HG02623 (cell line): ENCODE results near the gene PHLPP2.

Experiments
- ATAC-seq: cut with Tn5 transposase; IDR thresholded peaks from one replicate; pipeline ENCODE4 v1.9.1; 2021; ENCODE audit warnings: moderate library complexity; ENCODE audit not compliant: unreplicated experiment

The PHLPP2 gene, protein sequence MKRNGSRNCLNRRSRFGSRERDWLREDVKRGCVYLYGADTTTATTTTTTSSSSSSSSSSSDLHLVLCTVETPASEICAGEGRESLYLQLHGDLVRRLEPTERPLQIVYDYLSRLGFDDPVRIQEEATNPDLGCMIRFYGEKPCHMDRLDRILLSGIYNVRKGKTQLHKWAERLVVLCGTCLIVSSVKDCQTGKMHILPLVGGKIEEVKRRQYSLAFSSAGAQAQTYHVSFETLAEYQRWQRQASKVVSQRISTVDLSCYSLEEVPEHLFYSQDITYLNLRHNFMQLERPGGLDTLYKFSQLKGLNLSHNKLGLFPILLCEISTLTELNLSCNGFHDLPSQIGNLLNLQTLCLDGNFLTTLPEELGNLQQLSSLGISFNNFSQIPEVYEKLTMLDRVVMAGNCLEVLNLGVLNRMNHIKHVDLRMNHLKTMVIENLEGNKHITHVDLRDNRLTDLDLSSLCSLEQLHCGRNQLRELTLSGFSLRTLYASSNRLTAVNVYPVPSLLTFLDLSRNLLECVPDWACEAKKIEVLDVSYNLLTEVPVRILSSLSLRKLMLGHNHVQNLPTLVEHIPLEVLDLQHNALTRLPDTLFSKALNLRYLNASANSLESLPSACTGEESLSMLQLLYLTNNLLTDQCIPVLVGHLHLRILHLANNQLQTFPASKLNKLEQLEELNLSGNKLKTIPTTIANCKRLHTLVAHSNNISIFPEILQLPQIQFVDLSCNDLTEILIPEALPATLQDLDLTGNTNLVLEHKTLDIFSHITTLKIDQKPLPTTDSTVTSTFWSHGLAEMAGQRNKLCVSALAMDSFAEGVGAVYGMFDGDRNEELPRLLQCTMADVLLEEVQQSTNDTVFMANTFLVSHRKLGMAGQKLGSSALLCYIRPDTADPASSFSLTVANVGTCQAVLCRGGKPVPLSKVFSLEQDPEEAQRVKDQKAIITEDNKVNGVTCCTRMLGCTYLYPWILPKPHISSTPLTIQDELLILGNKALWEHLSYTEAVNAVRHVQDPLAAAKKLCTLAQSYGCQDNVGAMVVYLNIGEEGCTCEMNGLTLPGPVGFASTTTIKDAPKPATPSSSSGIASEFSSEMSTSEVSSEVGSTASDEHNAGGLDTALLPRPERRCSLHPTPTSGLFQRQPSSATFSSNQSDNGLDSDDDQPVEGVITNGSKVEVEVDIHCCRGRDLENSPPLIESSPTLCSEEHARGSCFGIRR (N-terminal part only)

GRCh38 chr16:71724320-71724751 is at the start of gene PHLPP2:
TSS of gene PHLPP2 (minus strand) at chr16:71724701. CDS start at chr16:71714795, 9,906 bp downstream.
- no peak for ATAC-seq

DNA sequence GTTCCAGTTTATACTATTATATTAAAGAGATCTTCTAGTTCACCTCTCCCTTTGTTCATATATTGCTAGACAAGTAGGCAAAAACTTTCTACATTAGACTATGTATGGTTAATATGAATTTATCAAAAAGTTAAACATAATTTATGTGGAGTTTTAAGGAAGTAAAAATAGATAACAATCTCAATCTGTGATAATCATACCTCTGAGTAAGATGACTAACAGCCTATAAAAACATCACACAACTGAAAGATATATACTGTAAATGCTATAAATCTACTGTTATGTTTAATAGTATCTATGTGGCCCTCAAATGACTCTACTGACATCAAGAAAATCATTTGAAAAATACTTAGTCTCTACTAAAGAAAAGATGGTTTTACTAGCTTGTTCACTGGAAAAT is 47.1 kb upstream of the PHLPP2 start:
- no peak for ATAC-seq

- ATAC-seq = no peak
Observed at GRCh38 chr16:71769222-71769621, 44.7 kb upstream of the PHLPP2 start.

DNA sequence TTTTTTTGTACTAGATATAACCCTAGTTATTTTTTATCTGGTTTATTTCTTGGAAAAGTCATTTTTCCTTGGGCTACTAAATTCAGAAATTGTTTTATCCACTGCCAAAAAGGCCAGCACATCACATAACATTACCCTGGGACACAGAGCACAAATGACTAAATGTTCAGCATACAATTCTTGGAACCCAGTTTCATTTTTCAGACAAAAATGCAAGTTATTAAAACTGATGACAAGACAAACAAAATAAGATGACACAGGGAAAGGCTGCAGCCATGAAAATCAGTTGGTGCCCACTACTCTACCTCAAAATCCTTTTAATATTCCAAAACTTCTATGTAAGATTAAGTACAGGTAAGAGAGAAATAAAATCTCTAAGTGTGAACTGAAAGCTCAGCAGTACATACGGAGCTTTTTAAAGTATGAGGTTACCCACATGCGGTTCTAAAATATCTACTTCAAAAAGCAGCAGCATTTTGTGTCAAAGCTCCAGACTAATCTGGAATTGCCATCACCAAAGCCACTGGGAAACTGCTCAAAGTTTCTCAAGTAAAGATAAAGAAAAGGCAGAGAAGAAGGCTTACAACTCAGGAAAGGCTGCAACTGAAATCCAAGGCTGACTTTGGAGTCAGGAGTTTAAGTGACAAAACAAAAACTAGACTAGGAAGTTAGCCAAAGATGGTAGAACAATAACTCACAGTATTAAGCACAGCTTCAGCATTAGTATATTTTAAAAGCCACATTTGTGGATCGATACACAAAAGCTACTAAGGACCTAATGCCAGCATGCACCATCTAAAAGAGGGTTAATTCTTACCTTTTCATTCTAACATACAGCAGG is 42.8 kb upstream of the PHLPP2 start:
- no peak for ATAC-seq

GRCh38 chr16:71762186-71762585 is 37.7 kb upstream of the PHLPP2 start:
- ATAC-seq = no peak

- ATAC-seq = no peak
Observed at GRCh38 chr16:71761097-71761496, 36.6 kb upstream of the PHLPP2 start.

DNA sequence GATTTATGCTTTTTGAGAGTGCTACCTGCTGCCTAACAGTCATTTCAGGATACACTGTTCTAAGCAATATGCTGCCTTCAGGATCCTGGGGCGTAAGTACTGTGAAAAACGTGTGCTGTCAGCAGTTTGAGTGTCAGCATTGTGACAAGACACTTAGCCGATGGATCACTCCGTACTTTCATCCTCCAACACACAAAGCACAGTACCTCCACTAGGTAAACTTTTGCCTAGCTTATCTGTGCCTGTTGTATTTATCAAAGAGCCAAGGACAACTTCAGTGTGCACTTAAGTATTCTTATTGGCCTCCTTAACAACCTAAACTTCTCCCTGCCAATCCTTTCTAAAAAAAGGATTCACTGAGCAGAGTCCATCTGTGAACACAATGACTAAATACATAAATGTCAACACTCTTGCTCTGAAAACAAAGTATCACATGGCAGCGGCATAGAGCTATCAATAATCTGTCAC is 33.8 kb upstream of the PHLPP2 start:
- ATAC-seq = no peak

DNA sequence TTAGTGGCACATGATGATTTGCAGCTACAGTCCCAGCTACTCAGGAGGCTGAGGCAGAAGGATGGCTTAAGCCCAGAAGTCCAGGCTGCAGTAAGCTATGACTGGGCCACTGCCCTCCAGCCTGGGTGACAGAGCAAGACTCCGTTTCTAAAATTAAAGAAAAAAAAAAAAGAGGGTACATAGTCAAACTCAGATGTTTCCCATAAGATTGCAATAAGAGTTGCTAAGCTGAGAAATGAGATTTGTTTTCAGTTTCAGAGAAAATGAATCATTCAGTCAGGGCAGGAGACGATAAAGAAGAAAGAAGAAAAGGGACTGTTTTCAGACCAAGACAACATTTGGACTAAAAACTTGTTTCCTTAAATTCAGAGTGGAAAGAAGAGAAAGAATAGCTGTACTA is 30.2 kb upstream of the PHLPP2 start:
- ATAC-seq = no peak

DNA sequence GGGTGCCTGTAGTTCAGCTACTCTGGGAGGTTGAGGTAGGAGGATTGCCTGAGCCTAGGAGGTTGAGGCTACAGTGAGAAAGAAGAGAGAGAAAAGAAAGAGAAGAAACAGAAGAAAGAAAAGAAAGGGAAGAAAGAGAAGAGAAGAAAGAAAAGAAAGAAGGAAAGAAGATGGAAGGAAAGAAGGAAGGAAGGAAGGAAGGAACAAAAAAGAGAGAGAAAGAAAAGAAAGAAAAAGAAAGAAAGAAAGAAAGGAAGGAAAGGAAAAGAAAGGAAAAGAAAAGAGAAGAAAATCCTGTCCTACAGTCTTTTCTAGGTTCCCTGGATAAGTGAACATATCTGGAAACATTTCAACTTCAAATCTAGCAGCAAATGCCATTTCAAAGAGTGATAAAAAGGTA is 29.6 kb upstream of the PHLPP2 start:
- no peak for ATAC-seq

DNA sequence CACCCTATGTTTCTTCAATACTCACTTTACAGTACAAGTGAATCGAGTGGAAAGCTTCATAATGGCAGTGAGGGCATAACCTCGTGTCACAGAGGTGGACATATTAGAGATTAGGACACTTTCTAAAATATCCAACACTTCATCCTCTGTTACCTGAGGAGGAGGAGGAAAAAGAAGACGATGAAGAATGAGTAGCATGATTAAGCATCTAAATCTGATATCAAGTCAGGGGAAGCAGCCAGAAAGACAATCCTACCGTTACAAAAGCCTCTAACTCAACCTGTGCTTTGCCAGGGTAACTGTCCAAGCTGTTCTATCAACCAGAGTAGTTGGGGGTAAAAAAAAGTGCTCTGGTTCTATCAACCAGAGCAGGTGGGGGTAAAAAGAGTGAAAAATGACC is 23.7 kb upstream of the PHLPP2 start:
- no peak for ATAC-seq

GRCh38 chr16:71746442-71747046 is 22.0 kb upstream of the PHLPP2 start:
- ATAC-seq = no peak

DNA sequence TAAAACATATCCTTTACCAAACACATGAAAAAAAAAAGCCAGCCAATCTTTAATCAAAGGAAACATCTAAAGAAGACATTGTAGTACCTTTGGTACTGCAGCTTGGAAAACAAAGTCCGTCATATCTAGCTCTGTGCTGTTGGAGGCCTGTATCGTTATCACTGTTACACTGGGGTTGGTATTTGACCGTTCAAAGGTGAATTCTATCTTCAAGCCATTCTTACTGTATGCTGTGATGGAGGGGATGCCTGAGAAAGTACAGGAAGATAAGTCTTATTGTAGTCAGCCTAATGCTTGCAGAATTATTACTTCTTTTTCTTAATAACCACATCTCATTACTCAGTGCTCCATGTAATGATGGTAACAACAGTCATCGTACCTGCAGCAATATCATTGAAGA is 14.4 kb upstream of the PHLPP2 start:
- no peak for ATAC-seq

GRCh38 chr16:71737501-71737900 is 13.0 kb upstream of the PHLPP2 start:
- ATAC-seq = no peak

- ATAC-seq = no peak
Observed at GRCh38 chr16:71734511-71734910, 10.0 kb upstream of the PHLPP2 start.

DNA sequence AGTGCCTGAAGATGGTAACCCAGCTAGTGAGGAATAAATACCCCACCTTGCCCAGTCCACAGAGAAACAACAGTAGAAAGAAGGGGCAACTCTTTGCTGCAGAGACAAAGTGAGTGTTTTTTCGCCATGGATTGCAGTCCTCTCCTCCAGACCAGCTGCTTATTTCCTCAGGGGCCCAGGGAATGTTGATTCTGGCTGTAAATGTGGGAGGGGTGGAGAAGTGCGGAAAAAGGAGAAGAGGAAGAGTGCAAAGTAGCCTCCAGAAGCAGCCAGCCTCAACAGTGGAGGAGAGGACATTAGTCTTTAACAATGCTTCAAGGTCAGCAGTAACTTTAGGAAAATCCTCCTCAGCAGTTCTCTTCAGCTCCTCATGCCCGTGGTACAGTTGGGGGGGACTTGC is 8.1 kb upstream of the PHLPP2 start:
- ATAC-seq = no peak

- no peak for ATAC-seq
Observed at GRCh38 chr16:71727551-71728324, 3.2 kb upstream of the PHLPP2 start.

GRCh38 chr16:71726476-71727315 is 2.2 kb upstream of the PHLPP2 start:
- no peak for ATAC-seq
